Testis (tissue), 3 donors: ENCODE results near the gene SH2B3. TPM values are rescaled to one million over a fixed set of nuclear protein-coding genes. Genes with fewer than 3 reads are reported as not detected.

ENCODE experiments used
- DNase-seq: peaks from one replicate; pipeline ENCODE4 v3.0.0-alpha.2; 2019
- H3K27ac ChIP-seq, 2 donors: fragments of 200-600 bp; sonication (generic); one replicate each; pipeline ENCODE4 v1.5.1; 2019
- H3K27me3 ChIP-seq: fragments of 200-600 bp; sonication (generic); one replicate; pipeline ENCODE4 v1.5.1; 2019
- H3K36me3 ChIP-seq: fragments of 200-600 bp; sonication (generic); one replicate; pipeline ENCODE4 v1.5.1; 2017; ENCODE audit warnings: low read depth; ENCODE audit errors: missing control alignments
- H3K4me1 ChIP-seq: fragments of 200-600 bp; sonication (generic); one replicate; pipeline ENCODE4 v1.5.1; 2019
- H3K4me3 ChIP-seq, 2 donors: fragments of 200-600 bp; sonication (generic); one replicate each; pipeline ENCODE4 v1.5.1; 2017 to 2019
- H3K9me3 ChIP-seq: fragments of 200-600 bp; sonication (generic); one replicate; pipeline ENCODE4 v1.5.1; 2017
- POLR2A ChIP-seq: fragments of 450-650 bp; IDR thresholded peaks from one replicate; pipeline ENCODE4 v1.6.1; 2017; ENCODE audit warnings: antibody characterized with exemption, mild to moderate bottlenecking, moderate library complexity
- WGBS, 2 donors: methylation state at CpG; one replicate each; pipeline ENCODE4 v1.1.5; 2018; 5-methylcytosine and 5-hydroxymethylcytosine counted together
- intact Hi-C: fragments of 100-400 bp; cut with DNase I; formaldehyde crosslinking; loops from one replicate; pipeline ENCODE4 v1.15.1; 2023; ENCODE audit warnings: low total_unique reads
- polyA plus RNA-seq: library from polyadenylated mRNA; stranded (reverse); fragments of 350-450 nt; fragmentation: Illumina TruSeq; extraction: RNeasy Lipid Tissue Mini Kit (QIAGEN cat#74804); gene quantifications from one replicate; pipeline ENCODE4 v1.2.3, GENCODE V29; 2014; ENCODE audit warnings: low read depth, low replicate concordance; ENCODE audit not compliant: insufficient read depth
- total RNA-seq, 2 donors: library from RNA; depleted of rRNA; stranded (reverse); fragments of >200 nt; gene quantifications; one replicate each; pipeline ENCODE4 v1.2.3, GENCODE V29; 2016
- TF ChIP-seq, protein P1 (sequence below), 3 experiments: fragments of 450-650 bp in 2 of 3; fragments of 200-600 bp in 1 of 3; sonication (generic) in 1 of 3; IDR thresholded peaks; one replicate each; pipeline ENCODE4 v1.5.1; 2016 to 2019; ENCODE audit warnings: antibody characterized with exemption in 3 of 3, mild to moderate bottlenecking in 2 of 3, moderate library complexity in 1 of 3

The SH2B3 gene
- total and polyA plus RNA-seq, 3 donors from 2014 or later: 22.0 to 38.1 (median 36.9) TPM

DNA sequence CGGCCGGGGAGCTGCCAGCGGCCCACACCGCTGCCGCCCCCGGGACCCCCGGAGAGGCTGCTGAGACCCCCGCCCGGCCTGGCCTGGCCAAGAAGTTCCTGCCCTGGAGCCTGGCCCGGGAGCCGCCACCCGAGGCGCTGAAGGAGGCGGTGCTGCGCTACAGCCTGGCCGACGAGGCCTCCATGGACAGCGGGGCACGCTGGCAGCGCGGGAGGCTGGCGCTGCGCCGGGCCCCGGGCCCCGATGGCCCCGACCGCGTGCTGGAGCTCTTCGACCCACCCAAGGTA, 12.8 kb downstream of the SH2B3 start:
- Histone ChIP-seq H3K36me3 (no peaks in the 10 kb centered on the region), H3K9me3 (no peaks in the 10 kb centered on the region), H3K4me1 (peaks cover 4% of the 10 kb centered on the region), H3K4me3 (peak overlapping the region; percentile 24 to 43), H3K27ac (no peak overlapping the region), H3K27me3 (no peaks in the 10 kb centered on the region)
- intact Hi-C loops: no loop called here
- no peak for DNase-seq
- 88% methylated on average over 13 of the region's 30 CpGs; no CpG with 5 or more reads in 1 of the 2 donors for WGBS, 2 donors
- no peak for TF ChIP-seq POLR2A
- TF ChIP-seq, protein P1, sequence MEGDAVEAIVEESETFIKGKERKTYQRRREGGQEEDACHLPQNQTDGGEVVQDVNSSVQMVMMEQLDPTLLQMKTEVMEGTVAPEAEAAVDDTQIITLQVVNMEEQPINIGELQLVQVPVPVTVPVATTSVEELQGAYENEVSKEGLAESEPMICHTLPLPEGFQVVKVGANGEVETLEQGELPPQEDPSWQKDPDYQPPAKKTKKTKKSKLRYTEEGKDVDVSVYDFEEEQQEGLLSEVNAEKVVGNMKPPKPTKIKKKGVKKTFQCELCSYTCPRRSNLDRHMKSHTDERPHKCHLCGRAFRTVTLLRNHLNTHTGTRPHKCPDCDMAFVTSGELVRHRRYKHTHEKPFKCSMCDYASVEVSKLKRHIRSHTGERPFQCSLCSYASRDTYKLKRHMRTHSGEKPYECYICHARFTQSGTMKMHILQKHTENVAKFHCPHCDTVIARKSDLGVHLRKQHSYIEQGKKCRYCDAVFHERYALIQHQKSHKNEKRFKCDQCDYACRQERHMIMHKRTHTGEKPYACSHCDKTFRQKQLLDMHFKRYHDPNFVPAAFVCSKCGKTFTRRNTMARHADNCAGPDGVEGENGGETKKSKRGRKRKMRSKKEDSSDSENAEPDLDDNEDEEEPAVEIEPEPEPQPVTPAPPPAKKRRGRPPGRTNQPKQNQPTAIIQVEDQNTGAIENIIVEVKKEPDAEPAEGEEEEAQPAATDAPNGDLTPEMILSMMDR (IDR thresholded peaks at IDR 0.05): no peak

DNA sequence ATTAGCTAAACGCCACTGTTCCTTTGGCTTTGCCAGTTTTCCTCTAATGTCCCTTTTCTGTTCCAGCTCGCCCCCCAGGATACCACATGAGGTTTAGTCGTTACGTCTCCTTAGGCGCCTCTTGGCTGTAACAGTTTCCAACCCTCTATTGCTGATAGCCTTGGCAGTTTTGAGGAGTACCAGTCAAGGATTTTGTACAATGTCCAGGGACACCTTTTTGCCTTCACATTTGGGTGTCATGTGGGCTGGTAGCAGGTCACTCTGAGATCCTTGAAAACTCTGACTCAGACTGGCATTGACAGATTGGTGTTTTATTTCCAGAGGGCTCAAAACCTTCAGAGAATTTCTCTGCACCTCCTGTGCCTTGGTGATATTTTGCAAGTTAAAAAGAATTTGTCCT, 14.1 kb downstream of the SH2B3 start:
- 72 to 79% methylated on average over 5 of the region's 5 CpGs for WGBS, 2 donors
- H3K9me3 ChIP-seq: no peaks in the 10 kb centered on the region
- intact Hi-C loops: no loop called here
- peaks cover 2% of the 10 kb centered on the region for H3K4me1 ChIP-seq
- no peaks in the 10 kb centered on the region for H3K27me3 ChIP-seq
- H3K27ac ChIP-seq: no peak overlapping the region
- no peaks in the 10 kb centered on the region for H3K36me3 ChIP-seq
- DNase-seq: no peak
- TF ChIP-seq, protein P1 (IDR thresholded peaks at IDR 0.05): no peak
- no peak for TF ChIP-seq POLR2A
- no peak overlapping the region for H3K4me3 ChIP-seq

DNA sequence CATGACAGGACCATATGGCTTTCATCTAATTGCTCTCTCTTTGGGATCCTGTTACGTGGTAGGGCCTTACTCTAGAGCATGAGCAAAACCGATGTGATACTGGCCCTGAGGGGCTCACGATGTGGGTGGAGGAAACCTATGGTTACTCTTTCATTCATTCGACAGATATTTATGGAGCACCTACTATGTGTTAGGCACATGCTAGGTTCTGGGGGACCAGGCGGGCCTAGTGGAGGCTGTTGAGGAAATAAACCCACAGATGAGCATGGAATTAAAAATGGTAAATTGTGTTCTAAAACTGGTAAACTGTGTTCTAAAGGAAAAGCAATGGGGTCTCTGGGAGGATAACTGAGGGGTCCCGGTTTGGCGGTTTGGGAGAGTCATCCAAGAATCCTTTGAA, 14.8 kb downstream of the SH2B3 start:
- WGBS, 2 donors: 91% methylated on average over 7 of the region's 7 CpGs
- no peaks in the 10 kb centered on the region for H3K9me3 ChIP-seq
- DNase-seq: no peak
- no peak overlapping the region for H3K27ac ChIP-seq
- H3K4me3 ChIP-seq: no peak overlapping the region
- TF ChIP-seq, protein P1 (IDR thresholded peaks at IDR 0.05): no peak
- no peak for TF ChIP-seq POLR2A
- intact Hi-C loops: no loop called here
- no peaks in the 10 kb centered on the region for H3K27me3 ChIP-seq
- H3K36me3 ChIP-seq: no peaks in the 10 kb centered on the region
- H3K4me1 ChIP-seq: peaks cover 9% of the 10 kb centered on the region

DNA sequence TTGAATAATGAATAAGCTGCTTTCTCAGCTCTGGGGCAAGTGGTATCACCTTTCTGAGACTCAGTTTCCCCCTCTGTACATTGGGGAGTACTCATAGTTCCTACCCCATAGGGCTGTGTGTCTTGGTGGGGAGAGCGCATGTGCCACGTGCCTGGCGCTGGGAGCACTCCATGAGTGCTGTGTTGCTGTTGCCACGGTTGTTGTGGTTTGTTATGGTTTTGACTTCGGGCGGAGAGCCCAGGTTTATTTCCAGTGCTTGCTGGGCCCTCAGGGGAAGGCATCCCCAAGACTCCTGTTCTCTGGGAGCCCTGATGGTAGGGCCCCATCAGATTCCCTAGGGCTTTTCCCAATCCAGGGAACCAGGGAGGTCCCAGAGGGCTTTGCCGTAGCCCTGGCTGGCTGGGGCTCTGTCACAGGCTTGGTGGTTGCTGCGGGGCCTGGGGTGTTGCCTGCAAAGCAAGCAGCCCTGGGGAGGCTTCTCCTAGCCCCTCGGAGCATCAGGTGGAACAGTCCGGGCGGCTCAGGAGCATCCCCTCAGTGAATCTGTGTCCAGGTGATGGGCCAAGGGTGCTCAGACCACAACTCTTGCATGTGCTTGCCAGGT, 18.6 kb downstream of the SH2B3 start:
- DNase-seq: no peak
- no peak overlapping the region for H3K27ac ChIP-seq
- H3K4me1 ChIP-seq: peaks cover 9% of the 10 kb centered on the region
- no peak for TF ChIP-seq POLR2A
- TF ChIP-seq, protein P1 (IDR thresholded peaks at IDR 0.05): no peak
- no peak overlapping the region for H3K4me3 ChIP-seq
- no peaks in the 10 kb centered on the region for H3K27me3 ChIP-seq
- WGBS, 2 donors: 89 to 97% methylated on average over 7 to 11 of the region's 11 CpGs
- intact Hi-C loops: no loop called here
- H3K36me3 ChIP-seq: no peaks in the 10 kb centered on the region
- H3K9me3 ChIP-seq: no peaks in the 10 kb centered on the region

DNA sequence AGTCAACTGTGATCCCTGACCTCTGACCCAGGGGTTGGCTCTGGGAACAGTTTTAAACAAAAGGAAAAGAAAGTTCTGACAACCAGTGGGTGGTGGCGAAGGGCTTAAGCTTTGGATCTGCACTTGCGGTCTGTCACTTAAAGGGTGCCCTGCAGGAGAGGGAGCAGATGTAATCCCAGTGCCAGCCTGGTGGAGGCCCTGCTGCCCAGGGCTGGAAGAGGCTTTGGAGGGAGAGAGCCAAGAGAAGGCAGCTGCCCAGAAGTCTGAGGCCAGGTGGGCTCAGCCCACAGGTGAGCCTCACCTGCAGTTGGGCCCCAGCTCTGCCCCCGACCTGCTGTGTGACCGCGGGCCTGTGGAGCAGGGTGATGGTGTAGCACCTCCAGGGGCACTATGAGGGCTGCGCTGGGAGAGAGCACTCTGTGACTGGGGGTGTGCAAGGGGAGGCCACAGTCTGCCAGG, 19.1 kb downstream of the SH2B3 start:
- H3K9me3 ChIP-seq: no peaks in the 10 kb centered on the region
- no peaks in the 10 kb centered on the region for H3K36me3 ChIP-seq
- no peak overlapping the region for H3K27ac ChIP-seq
- intact Hi-C loops: no loop called here
- WGBS, 2 donors: 77 to 85% methylated on average over 6 of the region's 6 CpGs
- H3K4me1 ChIP-seq: peaks cover 9% of the 10 kb centered on the region
- H3K4me3 ChIP-seq: no peak overlapping the region
- no peak for DNase-seq
- no peak for TF ChIP-seq POLR2A
- TF ChIP-seq, protein P1 (IDR thresholded peaks at IDR 0.05): no peak
- H3K27me3 ChIP-seq: no peaks in the 10 kb centered on the region
